ENCODE measurements around the gene SLC25A53.
"Not testable (repeated sequence)": the region's sequence is repeated elsewhere in the genome, so short reads cannot be mapped to it uniquely, and the experiment has no call there.

SLC25A53 gene

GRCh38 chrX:104112326-104112951 is 44.4 kb downstream of the SLC25A53 start, which contains the start of gene ZCCHC18:
TSS of gene ZCCHC18 (plus strand) at chrX:104112523. CDS start at chrX:104114112, 1,589 bp downstream.
- H3K27ac ChIP-seq = peak within 1 kb of the TSS; percentile 35; the same call in 1 of the 2 replicates
- TF ChIP-seq ZFX (IDR thresholded peaks at IDR 0.05) (no peak), CTCF (conservative IDR thresholded peaks at IDR 0.05) (no peak)

- H3K27ac ChIP-seq = not testable (repeated sequence)
These were observed 46.1 kb downstream of the SLC25A53 start for GRCh38 chrX:104110491-104111240.

- H3K27ac ChIP-seq = no peak overlapping the region
- TF ChIP-seq ZFX (IDR thresholded peaks at IDR 0.05) (no peak), CTCF (conservative IDR thresholded peaks at IDR 0.05) (no peak)
These were observed 47.9 kb downstream of the SLC25A53 start for GRCh38 chrX:104108955-104109354.

- H3K27ac ChIP-seq = no peak overlapping the region
- no peak for TF ChIP-seq CTCF (conservative IDR thresholded peaks at IDR 0.05)
- no peak for TF ChIP-seq ZFX (IDR thresholded peaks at IDR 0.05)
These were observed 51.2 kb downstream of the SLC25A53 start for GRCh38 chrX:104105330-104106262.

- no peak overlapping the region for H3K27ac ChIP-seq
- no peak for TF ChIP-seq ZFX (IDR thresholded peaks at IDR 0.05)
- no peak for TF ChIP-seq CTCF (conservative IDR thresholded peaks at IDR 0.05)
These were observed 52.1 kb downstream of the SLC25A53 start for GRCh38 chrX:104104676-104105075.

GRCh38 chrX:104098919-104099318 is 57.9 kb downstream of the SLC25A53 start:
- TF ChIP-seq ZFX (IDR thresholded peaks at IDR 0.05) (no peak), CTCF (conservative IDR thresholded peaks at IDR 0.05) (no peak)
- H3K27ac ChIP-seq = no peak overlapping the region

- H3K27ac ChIP-seq = no peak overlapping the region
- TF ChIP-seq ZFX (IDR thresholded peaks at IDR 0.05) = no peak
- peak; percentile 67 for TF ChIP-seq CTCF (conservative IDR thresholded peaks at IDR 0.05)
These were observed 58.5 kb downstream of the SLC25A53 start for GRCh38 chrX:104098151-104098808.
